IPS-20b (cell line): ENCODE measurements around the gene SP3.

Experiments used
- H3K27ac ChIP-seq: one replicate; pipeline ENCODE4 v1.5.1; 2013; ENCODE audit warnings: low read length
- H3K27me3 ChIP-seq: 2 replicates; pipeline ENCODE4 v1.6.1; 2013; ENCODE audit warnings: mild to moderate bottlenecking, low read length, inconsistent platforms; ENCODE audit not compliant: insufficient read depth
- H3K36me3 ChIP-seq: 2 replicates; pipeline ENCODE4 v1.6.1; 2013; ENCODE audit warnings: low read depth, mild to moderate bottlenecking, inconsistent platforms, low read length, moderate library complexity; ENCODE audit not compliant: insufficient read depth
- H3K4me1 ChIP-seq: 2 replicates; pipeline ENCODE4 v1.6.1; 2013; ENCODE audit warnings: mild to moderate bottlenecking, control low read depth, inconsistent platforms, low read length, moderate library complexity; ENCODE audit not compliant: insufficient read depth
- H3K4me3 ChIP-seq: 2 replicates; pipeline ENCODE4 v1.5.1; 2013; ENCODE audit warnings: mild to moderate bottlenecking, low read length, inconsistent platforms
- H3K9ac ChIP-seq: 2 replicates; pipeline ENCODE4 v1.6.1; 2013; ENCODE audit warnings: low read depth, mild to moderate bottlenecking, inconsistent platforms, low read length, moderate library complexity
- H3K9me3 ChIP-seq: 2 replicates; pipeline ENCODE4 v1.6.1; 2013; ENCODE audit warnings: mild to moderate bottlenecking, low read depth, low read length, inconsistent platforms; ENCODE audit not compliant: insufficient read depth

The SP3 gene

DNA sequence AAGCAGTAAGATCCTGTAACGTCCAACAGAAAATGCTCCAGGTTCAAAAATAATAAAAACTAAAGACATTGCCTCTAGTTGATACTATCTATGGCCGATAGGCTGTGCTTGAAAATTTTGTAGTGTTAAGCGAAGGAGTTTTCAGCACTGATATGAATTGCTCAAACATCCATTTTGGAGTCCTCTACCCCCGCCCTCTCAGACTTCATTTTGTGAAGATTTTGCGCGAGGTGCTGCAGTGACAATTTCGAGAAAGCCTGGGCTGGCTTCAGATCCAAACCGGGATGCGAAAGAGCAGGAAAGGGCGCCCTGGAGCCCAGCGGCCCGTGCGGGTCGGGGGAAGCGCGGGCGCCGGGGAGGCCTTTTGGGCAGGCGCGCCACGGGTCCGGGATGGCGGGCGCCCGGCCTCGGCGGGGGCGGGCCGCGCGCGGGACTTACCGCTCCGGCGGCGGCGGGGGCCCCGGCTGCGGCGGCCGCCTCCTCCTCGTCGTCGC, 1.8 kb downstream of the SP3 start:
- no peak overlapping the region for H3K27ac ChIP-seq
- H3K9me3 ChIP-seq, result no peaks in the 10 kb centered on the region
- peak overlapping the region; percentile 81 for H3K4me3 ChIP-seq
- peak overlapping the region; percentile 83 for H3K9ac ChIP-seq
- H3K36me3 ChIP-seq, result peaks cover 6% of the 10 kb centered on the region; the same call in 1 of the 2 replicates
- H3K27me3 ChIP-seq, result no peaks in the 10 kb centered on the region
- H3K4me1 ChIP-seq, result peaks cover 13% of the 10 kb centered on the region

DNA sequence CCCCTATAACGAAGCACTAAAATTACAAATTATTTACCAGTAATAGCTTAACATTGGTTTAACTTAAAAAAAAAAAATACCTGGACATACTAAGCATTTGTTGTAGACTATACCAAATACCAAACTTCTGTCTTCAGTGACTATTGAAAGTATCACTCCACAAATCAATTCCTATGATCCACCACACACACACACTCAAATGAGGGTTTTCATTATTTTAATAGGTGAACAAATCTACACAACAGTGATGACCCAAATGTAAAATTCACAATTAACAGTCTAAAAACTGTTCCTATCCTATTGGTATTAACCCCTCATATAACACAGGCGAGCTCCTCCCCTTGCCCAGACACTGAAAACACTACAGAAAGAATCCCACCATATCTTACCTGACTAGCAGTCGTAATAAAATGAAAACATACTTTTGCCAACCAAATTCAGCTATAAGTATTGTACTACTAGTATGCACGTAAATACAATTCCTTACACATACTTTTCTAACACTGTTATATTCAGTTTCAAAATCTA, 2.5 kb downstream of the SP3 start:
- H3K36me3 ChIP-seq, result peaks cover 6% of the 10 kb centered on the region; the same call in 1 of the 2 replicates
- peaks cover 13% of the 10 kb centered on the region for H3K4me1 ChIP-seq
- H3K9ac ChIP-seq, result peak overlapping the region; percentile 83
- H3K27me3 ChIP-seq, result no peaks in the 10 kb centered on the region
- H3K27ac ChIP-seq, result no peak overlapping the region
- no peaks in the 10 kb centered on the region for H3K9me3 ChIP-seq
- peak overlapping the region; percentile 81 for H3K4me3 ChIP-seq

DNA sequence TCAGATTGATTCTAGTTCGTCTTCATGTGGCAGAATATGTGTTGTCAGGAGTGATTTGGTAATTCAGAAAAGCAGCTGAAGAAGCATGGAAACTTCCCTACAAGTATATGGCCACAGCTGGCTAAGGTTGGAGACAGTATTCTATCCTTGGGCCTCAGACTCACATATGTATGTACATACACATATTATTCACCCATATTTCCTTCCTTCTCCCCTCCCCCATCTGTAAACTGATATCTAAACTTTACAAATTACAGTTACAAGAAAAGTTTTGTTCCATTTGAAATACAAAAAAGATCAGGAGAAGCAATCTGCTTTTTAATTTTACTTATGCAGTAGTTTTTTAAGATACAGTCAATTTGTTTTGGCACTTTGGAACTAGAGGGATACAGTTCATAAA, 3.1 kb downstream of the SP3 start:
- Histone ChIP-seq H3K4me1 (peaks cover 13% of the 10 kb centered on the region), H3K27ac (no peak overlapping the region), H3K9ac (peak overlapping the region; percentile 83; the same call in 1 of the 2 replicates), H3K36me3 (peaks cover 6% of the 10 kb centered on the region; the same call in 1 of the 2 replicates), H3K27me3 (no peaks in the 10 kb centered on the region), H3K9me3 (no peaks in the 10 kb centered on the region), H3K4me3 (peak overlapping the region; percentile 81)

DNA sequence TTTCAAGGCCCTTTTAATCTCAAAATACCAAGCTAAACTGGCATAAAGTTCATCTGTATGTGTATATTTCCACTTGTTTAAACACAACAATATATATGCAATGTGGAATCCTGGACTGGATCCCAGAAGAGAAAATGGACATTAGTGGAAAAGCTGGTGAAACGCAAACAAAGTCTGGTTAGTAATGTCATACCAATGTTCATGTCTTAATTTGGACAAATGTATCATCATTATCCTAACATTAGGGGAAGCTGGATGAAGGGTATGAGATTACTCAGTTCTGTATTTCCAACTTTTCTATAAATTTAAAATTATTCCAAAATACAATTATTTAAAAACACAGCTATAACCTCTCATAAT, 3.8 kb downstream of the SP3 start:
- Histone ChIP-seq H3K4me3 (peak overlapping the region; percentile 81; the same call in 1 of the 2 replicates), H3K9ac (no peak overlapping the region), H3K27me3 (no peaks in the 10 kb centered on the region), H3K36me3 (peaks cover 12% of the 10 kb centered on the region; the same call in 1 of the 2 replicates), H3K4me1 (peaks cover 8% of the 10 kb centered on the region), H3K9me3 (no peaks in the 10 kb centered on the region), H3K27ac (no peak overlapping the region)

DNA sequence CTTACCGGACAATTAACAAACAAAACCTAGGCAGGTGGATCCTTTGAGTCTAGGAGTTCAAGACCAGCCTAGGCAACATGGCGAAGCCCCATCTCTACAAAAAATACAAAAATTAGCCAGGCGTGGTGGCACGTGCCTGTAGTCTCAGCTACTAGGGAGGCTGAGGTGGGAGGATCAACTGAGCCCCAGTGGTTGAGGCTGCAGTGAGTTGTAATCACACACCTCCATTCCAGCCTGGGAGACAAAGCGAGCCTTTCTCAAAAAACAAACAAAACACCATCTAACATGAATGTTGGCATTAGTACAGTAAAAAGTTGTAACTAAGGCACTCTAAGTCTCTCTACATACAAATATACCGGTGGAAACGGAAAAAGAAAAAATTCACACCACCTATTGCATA, 5.3 kb downstream of the SP3 start:
- H3K4me1 ChIP-seq, result peaks cover 7% of the 10 kb centered on the region; the same call in 1 of the 2 replicates
- H3K27me3 ChIP-seq, result no peaks in the 10 kb centered on the region
- H3K36me3 ChIP-seq, result peaks cover 26% of the 10 kb centered on the region
- no peaks in the 10 kb centered on the region for H3K9me3 ChIP-seq
- no peak overlapping the region for H3K9ac ChIP-seq
- H3K27ac ChIP-seq, result no peak overlapping the region
- no peak overlapping the region for H3K4me3 ChIP-seq

DNA sequence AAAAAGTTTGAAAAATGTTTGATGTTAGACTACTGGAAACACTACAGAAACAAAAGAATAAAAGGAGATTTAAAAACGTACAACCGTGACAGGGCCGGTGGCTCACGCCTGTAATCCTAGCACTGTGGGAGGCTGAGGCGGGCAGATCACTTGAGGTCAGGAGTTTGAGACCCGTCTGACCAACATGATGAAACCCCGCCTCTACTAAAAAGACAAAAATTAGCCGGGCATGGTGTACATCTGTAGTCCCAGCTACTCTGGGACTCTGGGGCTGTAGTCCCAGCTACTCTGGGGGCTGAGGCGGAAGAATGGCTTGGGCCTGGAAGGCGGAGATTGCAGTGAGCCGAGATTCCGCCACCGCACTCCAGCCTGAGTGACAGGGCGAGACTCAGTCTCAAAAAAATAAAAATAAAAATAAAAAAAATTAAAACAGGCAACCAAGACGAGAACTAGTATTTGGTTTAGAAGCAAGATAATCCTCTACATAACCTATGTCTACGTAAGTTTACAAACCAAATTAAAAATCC, 5.8 kb downstream of the SP3 start:
- Histone ChIP-seq H3K27me3 (no peaks in the 10 kb centered on the region), H3K9me3 (no peaks in the 10 kb centered on the region), H3K36me3 (peaks cover 31% of the 10 kb centered on the region), H3K4me1 (peaks cover 7% of the 10 kb centered on the region; the same call in 1 of the 2 replicates), H3K9ac (no peak overlapping the region), H3K4me3 (no peak overlapping the region), H3K27ac (no peak overlapping the region)

DNA sequence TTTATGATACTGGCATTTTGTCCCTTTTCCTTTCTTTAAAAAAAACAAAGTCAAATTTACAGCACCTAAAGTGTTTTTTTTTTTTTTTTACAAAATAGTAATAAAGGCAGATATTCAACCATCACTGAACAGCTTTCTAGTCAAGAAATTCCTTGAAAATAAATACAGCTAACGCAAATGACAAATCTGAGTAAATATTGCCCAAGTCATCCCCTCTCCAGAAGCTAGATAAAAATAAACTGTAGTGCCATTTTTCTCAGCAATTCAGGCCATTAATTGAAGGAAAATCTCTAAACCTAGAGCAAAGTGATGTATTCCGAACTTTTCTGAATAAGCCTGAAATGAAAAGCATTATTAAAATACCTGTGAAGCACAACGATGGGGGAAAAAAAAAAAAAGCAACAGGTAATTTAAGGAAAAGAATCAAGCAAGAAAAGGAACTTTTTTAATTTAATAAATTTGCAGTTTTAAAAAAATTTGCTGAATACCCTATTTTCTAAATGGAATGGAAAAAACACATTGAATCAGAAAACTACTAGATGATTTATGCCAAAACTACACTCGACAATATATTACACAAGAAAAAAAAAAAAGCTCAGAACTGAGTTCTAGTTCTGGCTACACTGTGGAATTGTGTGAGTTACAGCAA, 6.9 kb downstream of the SP3 start:
- Histone ChIP-seq H3K36me3 (peaks cover 42% of the 10 kb centered on the region), H3K27ac (no peak overlapping the region), H3K4me3 (no peak overlapping the region), H3K4me1 (peaks cover 7% of the 10 kb centered on the region; the same call in 1 of the 2 replicates), H3K9ac (peak overlapping the region; percentile 3; the same call in 1 of the 2 replicates), H3K9me3 (no peaks in the 10 kb centered on the region), H3K27me3 (no peaks in the 10 kb centered on the region)

DNA sequence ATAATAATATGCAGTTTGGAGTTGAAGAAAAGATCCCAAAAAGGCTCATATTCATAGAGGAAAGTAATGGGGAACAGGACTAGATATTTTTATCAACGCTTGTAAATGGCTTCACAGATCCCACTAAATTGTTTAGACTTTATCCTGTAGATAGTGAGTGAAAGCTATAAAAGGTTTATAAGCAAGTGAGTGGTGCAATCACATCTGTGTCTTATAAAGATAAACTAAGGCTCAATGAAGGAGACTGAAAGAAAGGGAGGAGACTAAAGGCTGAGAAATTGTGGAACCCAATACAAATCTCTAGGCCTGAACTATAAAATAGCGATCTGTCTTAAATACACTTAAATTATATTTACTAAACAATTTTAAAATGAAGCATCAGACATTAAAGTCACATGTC, 7.7 kb downstream of the SP3 start:
- Histone ChIP-seq H3K4me3 (no peak overlapping the region), H3K9me3 (no peaks in the 10 kb centered on the region), H3K4me1 (peaks cover 7% of the 10 kb centered on the region; the same call in 1 of the 2 replicates), H3K36me3 (peaks cover 50% of the 10 kb centered on the region), H3K27me3 (no peaks in the 10 kb centered on the region), H3K27ac (no peak overlapping the region), H3K9ac (no peak overlapping the region)

DNA sequence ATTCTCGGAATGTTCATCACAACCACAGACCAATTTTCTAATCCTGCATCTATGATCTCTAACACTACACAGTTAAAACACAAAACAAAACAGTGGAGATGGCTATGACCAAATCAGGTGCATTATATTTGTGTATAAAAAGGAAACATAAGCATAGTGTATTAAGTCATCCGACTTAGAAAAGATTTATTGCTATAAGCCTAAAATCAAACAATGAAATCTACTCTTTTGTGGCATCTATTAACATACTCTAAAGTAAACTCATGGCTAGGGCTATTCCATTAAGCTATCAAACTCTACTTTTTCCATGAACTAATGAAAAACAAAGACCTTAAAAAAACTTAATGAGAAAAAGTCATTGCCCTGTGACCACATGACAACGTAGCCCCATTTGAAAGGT, 8.7 kb downstream of the SP3 start:
- Histone ChIP-seq H3K27me3 (no peaks in the 10 kb centered on the region), H3K27ac (no peak overlapping the region), H3K4me3 (no peak overlapping the region), H3K36me3 (peaks cover 61% of the 10 kb centered on the region), H3K9me3 (no peaks in the 10 kb centered on the region), H3K9ac (no peak overlapping the region), H3K4me1 (peaks cover 3% of the 10 kb centered on the region; the same call in 1 of the 2 replicates)

DNA sequence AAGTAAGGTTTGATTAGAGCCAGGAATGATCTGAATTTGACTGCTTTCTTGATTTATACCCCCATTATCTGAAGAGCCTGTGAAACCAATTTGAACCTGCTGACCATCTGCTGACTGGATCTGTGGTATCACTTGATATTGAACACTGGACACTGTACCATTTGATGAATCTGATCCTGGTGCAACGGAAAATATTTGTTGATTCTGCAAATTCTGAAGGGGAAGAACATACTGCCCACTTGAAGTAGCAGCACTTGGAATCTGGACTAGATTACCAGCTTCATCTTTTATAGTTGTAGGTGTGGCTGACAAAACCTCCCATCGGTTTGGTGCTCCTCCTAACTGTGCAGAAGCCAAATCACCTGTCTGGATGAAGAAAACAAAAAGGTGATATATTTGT, 9.3 kb downstream of the SP3 start:
- Histone ChIP-seq H3K9me3 (no peaks in the 10 kb centered on the region), H3K36me3 (peaks cover 60% of the 10 kb centered on the region), H3K27ac (no peak overlapping the region), H3K4me1 (peaks cover 3% of the 10 kb centered on the region; the same call in 1 of the 2 replicates), H3K4me3 (no peak overlapping the region), H3K9ac (no peak overlapping the region), H3K27me3 (no peaks in the 10 kb centered on the region)

DNA sequence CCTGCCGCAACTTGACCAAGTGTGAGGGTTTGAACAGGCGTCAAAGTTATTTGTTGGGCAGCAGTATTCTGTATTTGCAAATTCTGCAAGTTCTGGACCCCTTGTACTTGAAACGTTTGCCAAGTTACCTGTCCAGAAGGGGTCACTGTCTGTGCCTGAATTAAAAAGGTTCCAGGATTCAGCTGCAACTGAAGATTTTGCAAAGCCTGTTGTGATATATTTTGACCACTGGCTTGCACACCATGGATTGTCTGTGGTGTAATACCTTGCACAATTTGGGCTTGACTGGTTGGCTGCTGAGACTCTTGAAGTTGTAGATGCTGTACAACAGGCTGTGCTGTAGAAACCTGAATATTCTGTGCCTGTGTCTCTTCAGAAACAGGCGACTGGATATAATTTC, 10.2 kb downstream of the SP3 start:
- Histone ChIP-seq H3K9me3 (no peaks in the 10 kb centered on the region), H3K27ac (no peak overlapping the region), H3K27me3 (no peaks in the 10 kb centered on the region), H3K36me3 (peaks cover 62% of the 10 kb centered on the region), H3K4me3 (no peak overlapping the region), H3K9ac (no peak overlapping the region), H3K4me1 (peaks cover 3% of the 10 kb centered on the region; the same call in 1 of the 2 replicates)

DNA sequence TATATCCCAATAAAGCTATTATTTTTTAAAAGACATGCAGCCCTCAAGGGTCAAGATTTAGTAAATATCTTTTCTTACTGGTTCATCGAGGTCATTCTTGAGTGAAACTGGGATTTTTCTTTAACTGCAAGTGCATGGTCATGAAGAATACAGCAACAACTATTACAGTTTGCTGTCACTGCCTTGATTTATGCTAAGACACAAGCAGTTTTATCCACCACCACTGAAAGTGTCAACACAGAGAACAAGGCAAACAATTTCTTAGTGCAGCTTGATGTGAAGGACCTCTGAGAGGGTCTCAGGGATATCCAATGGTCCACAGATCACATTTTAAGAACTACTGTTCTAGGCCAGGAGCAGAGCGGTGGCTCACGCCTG, 12.1 kb downstream of the SP3 start:
- Histone ChIP-seq H3K9me3 (no peaks in the 10 kb centered on the region), H3K27me3 (no peaks in the 10 kb centered on the region), H3K4me1 (no peaks in the 10 kb centered on the region), H3K4me3 (no peak overlapping the region), H3K36me3 (peaks cover 62% of the 10 kb centered on the region), H3K9ac (no peak overlapping the region), H3K27ac (no peak overlapping the region)
